BLaER1 (cell line): ENCODE data around the gene UCHL1.

Experiments
- H3K27ac ChIP-seq: shearing (Covaris generic); formaldehyde crosslinking; 2 replicates; pipeline ENCODE4 v1.8.1; 2022
- H3K27me3 ChIP-seq: shearing (Covaris generic); formaldehyde crosslinking; 2 replicates; pipeline ENCODE4 v1.8.1; 2022
- H3K36me3 ChIP-seq: shearing (Covaris generic); formaldehyde crosslinking; 2 replicates; pipeline ENCODE4 v1.8.1; 2022
- H3K4me1 ChIP-seq: shearing (Covaris generic); formaldehyde crosslinking; 2 replicates; pipeline ENCODE4 v1.8.1; 2022
- H3K4me2 ChIP-seq: shearing (Covaris generic); formaldehyde crosslinking; 2 replicates; pipeline ENCODE4 v1.8.1; 2022
- H3K4me3 ChIP-seq: shearing (Covaris generic); formaldehyde crosslinking; 2 replicates; pipeline ENCODE4 v1.8.1; 2022
- H3K9ac ChIP-seq: shearing (Covaris generic); formaldehyde crosslinking; 2 replicates; pipeline ENCODE4 v1.8.1; 2022
- H3K9me3 ChIP-seq: shearing (Covaris generic); formaldehyde crosslinking; 2 replicates; pipeline ENCODE4 v1.8.1; 2022
- H4K20me1 ChIP-seq: shearing (Covaris generic); formaldehyde crosslinking; 2 replicates; pipeline ENCODE4 v1.8.1; 2022
- Cebpa-rat ChIP-seq: shearing (Covaris generic); IDR thresholded peaks from 2 replicates; pipeline ENCODE4 v1.8.1; 2022

The UCHL1 gene

DNA sequence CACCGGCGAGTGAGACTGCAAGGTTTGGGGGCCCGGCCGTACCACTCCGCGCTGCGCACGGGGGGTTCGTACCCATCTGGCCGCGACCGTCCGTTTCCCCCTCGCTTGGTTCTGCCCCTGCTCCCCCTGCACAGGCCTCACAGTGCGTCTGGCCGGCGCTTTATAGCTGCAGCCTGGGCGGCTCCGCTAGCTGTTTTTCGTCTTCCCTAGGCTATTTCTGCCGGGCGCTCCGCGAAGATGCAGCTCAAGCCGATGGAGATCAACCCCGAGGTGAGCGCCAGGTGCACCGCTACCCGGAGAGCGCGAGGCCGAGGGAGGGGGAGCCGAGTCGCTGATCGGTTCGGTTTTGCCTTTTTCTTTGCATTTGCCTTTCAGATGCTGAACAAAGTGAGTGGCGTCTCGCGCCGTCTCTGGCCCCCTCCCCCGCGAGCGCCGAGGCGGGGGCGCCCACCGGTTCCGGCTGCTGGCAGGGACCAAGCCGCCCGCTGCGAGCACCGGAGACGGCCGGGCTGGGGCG, at the start of gene UCHL1:
UCHL1 (plus strand) TSS at position 189 of the 517 bp plus-strand sequence; CDS start at position 238, 49 bp downstream.
- Histone ChIP-seq H3K9me3 (peaks cover 16% of the 10 kb centered on the region), H4K20me1 (no peaks in the 10 kb centered on the region), H3K4me3 (peak within 1 kb of the TSS; percentile 74), H3K9ac (peak within 1 kb of the TSS; percentile 80), H3K4me1 (peaks cover 10% of the 10 kb centered on the region; the same call in 1 of the 2 replicates), H3K4me2 (peak within 1 kb of the TSS; percentile 73), H3K27ac (peak within 1 kb of the TSS; percentile 73), H3K27me3 (no peaks in the 10 kb centered on the region), H3K36me3 (peaks cover 20% of the 10 kb centered on the region)
- TF ChIP-seq Cebpa-rat, result no peak

DNA sequence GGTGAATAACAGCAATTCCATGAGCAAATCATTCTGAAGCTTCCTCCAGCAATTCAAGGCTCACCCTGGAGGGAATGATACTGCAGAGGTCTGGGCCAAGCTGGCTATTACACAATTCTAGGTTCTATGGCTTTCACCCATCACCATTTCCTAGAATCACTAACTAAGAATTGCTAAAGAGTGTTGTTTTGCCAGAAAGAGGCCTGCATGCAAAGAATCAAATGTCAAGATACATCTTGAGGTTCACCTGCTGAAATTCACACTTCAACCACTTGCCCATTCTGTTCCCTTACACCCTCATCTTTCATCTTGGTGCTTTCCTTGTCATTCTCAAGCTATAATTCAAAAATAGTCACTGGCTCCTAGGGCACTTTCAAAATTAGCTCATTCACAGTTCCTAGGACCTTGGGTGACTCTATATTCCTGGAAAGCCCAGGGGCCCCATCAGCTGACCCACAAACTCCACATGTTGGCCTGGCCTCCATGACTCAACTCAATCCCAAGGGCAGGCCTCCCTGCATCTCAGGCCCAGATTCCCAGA, 49.4 kb upstream of the UCHL1 start:
- no peak for TF ChIP-seq Cebpa-rat
- H3K27me3 ChIP-seq, result no peaks in the 10 kb centered on the region
- H3K9me3 ChIP-seq, result no peaks in the 10 kb centered on the region
- peaks cover 8% of the 10 kb centered on the region for H3K4me1 ChIP-seq
- H3K27ac ChIP-seq, result no peak overlapping the region
- no peaks in the 10 kb centered on the region for H3K36me3 ChIP-seq
- no peak overlapping the region for H3K4me2 ChIP-seq
- peaks cover 52% of the 10 kb centered on the region for H4K20me1 ChIP-seq
- no peak overlapping the region for H3K9ac ChIP-seq
- H3K4me3 ChIP-seq, result no peak overlapping the region

DNA sequence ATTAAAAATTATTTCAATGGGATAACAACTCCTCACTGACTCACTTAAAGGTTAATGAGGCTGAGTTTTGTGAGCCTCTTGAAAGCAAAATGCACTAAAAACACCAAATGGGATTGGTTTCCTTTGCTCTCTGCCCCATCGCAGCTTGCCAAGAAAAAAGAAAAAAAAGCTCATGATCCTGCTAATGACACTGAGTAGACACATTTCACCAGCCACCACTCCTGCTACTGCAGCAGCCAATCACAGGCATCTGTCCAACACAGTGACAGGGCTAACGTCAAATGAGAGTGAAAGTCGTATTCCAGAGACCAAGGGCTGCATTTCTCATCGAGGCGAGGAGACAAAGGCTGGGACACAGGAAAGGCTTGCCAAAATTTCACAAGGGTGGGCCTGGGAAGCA, 47.5 kb upstream of the UCHL1 start:
- H3K36me3 ChIP-seq, result no peaks in the 10 kb centered on the region
- H3K9me3 ChIP-seq, result no peaks in the 10 kb centered on the region
- H3K27me3 ChIP-seq, result peaks cover 17% of the 10 kb centered on the region
- H3K27ac ChIP-seq, result no peak overlapping the region
- H3K4me3 ChIP-seq, result no peak overlapping the region
- H4K20me1 ChIP-seq, result peaks cover 56% of the 10 kb centered on the region
- no peak overlapping the region for H3K4me2 ChIP-seq
- TF ChIP-seq Cebpa-rat, result no peak
- H3K4me1 ChIP-seq, result peaks cover 21% of the 10 kb centered on the region
- H3K9ac ChIP-seq, result no peak overlapping the region

DNA sequence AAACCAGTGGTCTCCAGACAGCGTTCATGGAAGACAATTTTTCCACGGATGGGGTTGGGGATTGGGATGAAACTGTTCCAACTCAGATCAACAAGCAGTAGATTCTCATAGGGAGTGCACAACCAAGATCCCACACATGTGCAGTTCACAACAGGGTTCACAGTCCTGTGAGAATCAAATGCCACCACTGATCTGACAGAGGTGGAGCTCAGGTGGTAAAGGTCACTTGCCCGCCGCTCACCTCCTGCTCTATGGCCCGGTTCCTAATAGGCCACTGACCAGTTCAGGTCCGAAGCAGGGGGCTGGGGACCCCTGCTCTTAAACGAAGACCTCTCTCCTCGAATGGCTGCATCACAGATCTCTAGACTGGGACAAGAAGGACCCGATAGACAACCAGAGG, 46.8 kb upstream of the UCHL1 start:
- Histone ChIP-seq H3K9ac (no peak overlapping the region), H3K4me2 (no peak overlapping the region), H3K4me1 (peaks cover 24% of the 10 kb centered on the region), H3K36me3 (no peaks in the 10 kb centered on the region), H3K27ac (no peak overlapping the region), H3K27me3 (peaks cover 17% of the 10 kb centered on the region), H3K9me3 (no peaks in the 10 kb centered on the region), H4K20me1 (peaks cover 49% of the 10 kb centered on the region), H3K4me3 (no peak overlapping the region)
- no peak for TF ChIP-seq Cebpa-rat

DNA sequence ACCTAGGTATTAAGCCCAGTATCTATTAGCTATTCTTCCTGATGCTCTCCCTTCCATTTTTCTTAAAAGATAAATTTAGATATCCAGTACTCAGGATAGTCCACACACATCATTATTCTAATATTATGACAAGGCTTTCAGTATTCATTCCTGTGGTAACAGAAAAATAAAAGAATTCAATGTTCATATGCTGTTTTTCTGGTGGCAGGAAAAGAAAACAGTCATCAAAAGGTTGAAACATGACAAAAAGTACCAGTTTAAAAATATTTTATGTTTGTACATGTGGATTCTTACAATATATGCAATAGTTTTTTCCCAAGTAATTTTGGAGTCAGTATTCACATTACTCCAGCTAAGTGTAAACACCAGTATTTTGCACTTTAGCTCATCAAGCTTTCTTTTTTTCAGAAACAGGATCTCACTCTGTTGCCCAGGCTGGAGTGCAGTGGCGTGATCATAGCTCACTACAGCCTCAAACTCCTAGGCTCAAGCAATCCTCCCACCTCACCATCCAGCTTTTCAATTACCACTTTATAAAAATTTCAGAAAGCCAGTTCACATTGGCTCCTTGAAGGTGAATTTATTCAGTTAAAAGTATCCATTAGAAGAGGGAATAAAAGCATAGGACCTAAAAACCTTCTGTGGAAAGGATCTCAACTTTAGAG, 44.6 kb upstream of the UCHL1 start:
- Histone ChIP-seq H3K4me3 (no peak overlapping the region), H3K4me2 (peak overlapping the region; percentile 90; the same call in 1 of the 2 replicates), H3K9ac (no peak overlapping the region), H3K27ac (no peak overlapping the region), H3K27me3 (peaks cover 17% of the 10 kb centered on the region), H3K36me3 (no peaks in the 10 kb centered on the region), H4K20me1 (peaks cover 35% of the 10 kb centered on the region), H3K4me1 (peaks cover 35% of the 10 kb centered on the region), H3K9me3 (no peaks in the 10 kb centered on the region)
- no peak for TF ChIP-seq Cebpa-rat

DNA sequence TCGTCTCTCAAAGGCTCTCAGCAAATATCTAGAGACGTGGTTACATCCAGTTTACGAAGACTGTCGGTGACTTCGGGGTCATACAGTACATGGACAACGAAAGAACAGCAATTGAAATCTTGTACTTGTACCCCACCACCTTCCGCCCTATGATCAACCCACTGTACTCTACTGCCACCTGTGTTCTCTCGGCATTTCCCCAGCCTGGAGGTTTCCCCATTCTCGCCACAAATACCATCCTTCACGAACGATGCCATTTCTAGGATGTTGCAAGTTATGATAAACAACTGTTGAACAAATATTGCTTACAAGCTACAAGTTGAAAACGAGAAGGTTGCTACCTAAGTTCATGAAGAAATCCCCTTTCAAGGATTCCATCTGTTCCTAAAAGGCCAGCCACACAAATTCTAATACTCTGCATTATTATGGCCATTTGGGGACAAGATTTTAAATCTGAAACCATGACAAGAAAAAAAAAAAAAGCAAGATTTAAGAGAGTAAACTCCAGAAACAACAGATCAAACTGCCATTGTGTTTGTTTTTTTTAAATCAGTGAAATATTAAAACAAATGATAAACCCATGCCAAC, 44.0 kb upstream of the UCHL1 start:
- Histone ChIP-seq H3K4me1 (peaks cover 37% of the 10 kb centered on the region), H3K27ac (no peak overlapping the region), H3K4me2 (peak overlapping the region; percentile 90), H3K27me3 (peaks cover 17% of the 10 kb centered on the region), H3K4me3 (peak overlapping the region; percentile 92; the same call in 1 of the 2 replicates), H3K9me3 (no peaks in the 10 kb centered on the region), H3K9ac (no peak overlapping the region), H4K20me1 (peaks cover 31% of the 10 kb centered on the region), H3K36me3 (no peaks in the 10 kb centered on the region)
- TF ChIP-seq Cebpa-rat, result no peak

DNA sequence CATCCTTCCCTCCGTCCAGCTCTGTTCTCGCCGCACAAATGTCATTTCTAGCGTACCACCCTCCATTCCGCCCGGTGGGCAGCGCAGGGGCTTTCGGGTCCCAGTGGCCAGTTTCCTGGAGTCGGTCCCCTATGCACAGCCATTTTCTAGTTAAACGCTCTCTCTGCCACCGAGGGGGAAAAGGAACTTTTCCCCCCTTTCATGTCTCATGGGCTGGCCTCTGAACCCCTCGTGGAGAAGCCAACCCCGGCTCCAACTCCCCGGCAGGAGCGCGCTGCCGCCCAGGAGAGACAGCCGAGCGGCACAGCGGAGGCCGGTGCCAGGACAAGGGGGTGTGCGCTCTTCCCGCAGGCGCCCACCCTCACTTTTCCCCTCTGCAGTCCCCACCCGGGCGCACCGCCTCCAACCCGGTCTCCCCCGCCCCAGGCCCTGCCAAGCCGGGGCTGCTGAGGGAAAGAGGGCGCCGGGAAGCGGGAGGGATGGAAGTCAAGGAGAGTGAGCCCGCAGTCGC, 43.0 kb upstream of the UCHL1 start:
- peaks cover 29% of the 10 kb centered on the region for H4K20me1 ChIP-seq

DNA sequence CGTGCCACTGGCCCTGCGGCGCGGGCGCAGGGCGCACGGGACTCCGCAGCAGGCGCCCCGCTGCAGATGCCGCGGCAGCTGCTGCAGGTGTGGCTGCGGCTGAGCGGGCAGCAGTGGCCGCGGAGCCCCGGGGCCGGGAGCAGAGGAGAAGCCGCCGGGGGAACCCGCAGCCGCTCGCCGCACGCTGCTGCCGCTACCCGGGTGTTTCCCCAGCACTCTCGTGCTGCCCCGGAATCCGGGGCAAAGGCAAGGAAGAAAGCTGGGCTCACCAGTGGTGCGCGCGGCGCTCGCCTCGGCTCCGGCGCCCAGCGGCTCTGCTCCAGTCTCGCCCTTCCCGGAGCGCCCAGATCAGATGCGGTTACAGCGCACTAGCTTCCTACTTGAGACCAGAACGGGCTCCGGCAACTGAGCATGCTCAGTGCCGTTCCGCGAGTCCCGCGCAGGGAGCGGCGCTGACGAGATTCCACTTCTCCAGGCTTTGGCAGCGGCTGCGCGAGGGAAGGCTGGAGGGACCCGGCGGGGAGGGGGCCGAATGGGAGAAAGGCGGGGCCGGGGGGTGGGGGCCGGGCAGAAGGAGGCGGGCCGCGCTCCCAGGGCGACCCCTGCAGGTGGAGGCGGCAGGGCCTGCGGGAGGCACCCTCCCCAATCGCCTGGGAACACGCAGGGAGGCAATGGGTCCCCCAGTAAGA, 42.4 kb upstream of the UCHL1 start, which contains the start of gene APBB2:
APBB2 (minus strand) TSS at position 407 of the 689 bp plus-strand sequence. CDS start 181,288 bp downstream, outside the sequence.
- peaks cover 29% of the 10 kb centered on the region for H4K20me1 ChIP-seq
- H3K36me3 ChIP-seq, result no peaks in the 10 kb centered on the region
- no peak for TF ChIP-seq Cebpa-rat
- H3K9ac ChIP-seq, result peak within 1 kb of the TSS; percentile 79
- peak within 1 kb of the TSS; percentile 90 for H3K4me2 ChIP-seq
- peaks cover 17% of the 10 kb centered on the region for H3K27me3 ChIP-seq
- H3K4me1 ChIP-seq, result peaks cover 37% of the 10 kb centered on the region
- H3K4me3 ChIP-seq, result peak within 1 kb of the TSS; percentile 92
- peak within 1 kb of the TSS; percentile 74 for H3K27ac ChIP-seq
- no peaks in the 10 kb centered on the region for H3K9me3 ChIP-seq

More for the DNA sequence above, 43.0 kb upstream of the UCHL1 start:
- H3K27me3 ChIP-seq, result peaks cover 17% of the 10 kb centered on the region
- H3K9ac ChIP-seq, result peak overlapping the region; percentile 79
- peak overlapping the region; percentile 90 for H3K4me2 ChIP-seq
- no peaks in the 10 kb centered on the region for H3K9me3 ChIP-seq
- H3K36me3 ChIP-seq, result no peaks in the 10 kb centered on the region
- no peak for TF ChIP-seq Cebpa-rat
- peaks cover 37% of the 10 kb centered on the region for H3K4me1 ChIP-seq
- peak overlapping the region; percentile 92 for H3K4me3 ChIP-seq
- peak overlapping the region; percentile 74 for H3K27ac ChIP-seq

DNA sequence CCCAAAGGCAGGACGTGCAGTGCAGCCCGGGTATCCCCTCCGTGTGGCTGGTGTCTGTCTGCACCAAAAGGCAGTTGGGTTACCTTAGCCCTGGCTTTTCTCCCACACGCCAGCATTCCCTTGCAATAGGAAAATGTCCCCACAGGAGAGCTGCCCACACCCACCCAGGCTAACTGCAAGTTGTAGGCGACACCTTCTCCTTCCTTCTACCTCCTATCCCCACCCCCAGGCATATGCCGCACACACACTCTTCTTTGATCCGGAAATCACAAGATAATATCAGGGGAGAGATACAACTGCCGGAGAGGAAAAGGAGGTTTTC, 41.9 kb upstream of the UCHL1 start:
- peaks cover 29% of the 10 kb centered on the region for H4K20me1 ChIP-seq
- H3K4me1 ChIP-seq, result peaks cover 37% of the 10 kb centered on the region
- TF ChIP-seq Cebpa-rat, result no peak
- H3K9me3 ChIP-seq, result no peaks in the 10 kb centered on the region
- H3K27ac ChIP-seq, result no peak overlapping the region
- H3K9ac ChIP-seq, result no peak overlapping the region
- peaks cover 17% of the 10 kb centered on the region for H3K27me3 ChIP-seq
- no peaks in the 10 kb centered on the region for H3K36me3 ChIP-seq
- peak overlapping the region; percentile 89 for H3K4me2 ChIP-seq
- H3K4me3 ChIP-seq, result peak overlapping the region; percentile 92
